H1 (cell line): ENCODE results near the gene LRRC26. TPM values are rescaled to one million over a fixed set of nuclear protein-coding genes. Genes with fewer than 3 reads are reported as not detected.
A peak's percentile ranks its signal among the peaks of the same experiment; 100 is the strongest.

Experiments used
- GABPA ChIP-seq: IDR thresholded peaks from 2 replicates; pipeline ENCODE4 v1.6.1; 2011; ENCODE audit warnings: mild to moderate bottlenecking, low read length, moderate library complexity, borderline replicate concordance; ENCODE audit not compliant: insufficient read depth
- MAFK ChIP-seq: IDR thresholded peaks from 2 replicates; pipeline ENCODE4 v1.6.1; 2012; ENCODE audit warnings: low read depth, mild to moderate bottlenecking, improper control_type of control experiment, low read length
- NANOG ChIP-seq: IDR thresholded peaks from 2 replicates; pipeline ENCODE4 v1.6.1; 2011; ENCODE audit warnings: low read length, low read depth, mild to moderate bottlenecking, inconsistent platforms; ENCODE audit not compliant: insufficient read depth, poor library complexity, severe bottlenecking
- polyA plus RNA-seq, 7 experiments: library from polyadenylated mRNA; depleted of rRNA in 3 of 7; stranded (reverse) in 5 of 7; unstranded in 2 of 7; fragments of >200 nt in 5 of 7; fragments of 200-250 nt in 2 of 7; gene quantifications; 1 replicate in 5 of 7; 2 replicates in 1 of 7; 4 replicates in 1 of 7; pipeline versions ENCODE4 v1.2.1 to v1.2.3, GENCODE V29; 2011 to 2013; ENCODE audit warnings: missing spikeins in 2 of 7, mixed read lengths in 2 of 7
- total RNA-seq: library from RNA; stranded (reverse); fragmentation: NEBNext Ultra II Directional; extraction: Animal tissue kit (Norgen Biotek cat#: 25700); gene quantifications from 2 replicates; pipeline ENCODE4 v1.2.1, GENCODE V29; 2021

The LRRC26 gene
- total and polyA plus RNA-seq, 2 of the 8 experiments (the other 6 are each of a cell fraction or from before 2014, with no cell fraction given) = 0.34 to 0.85 TPM

GRCh38 chr9:137217276-137218211 lies 47.7 kb upstream of the LRRC26 start (continued):
- TF ChIP-seq NANOG (no peak), MAFK (no peak), GABPA (peak; percentile 15; the same call in 1 of the 2 replicates)
